IMR-90 (cell line): Measurements from ENCODE around the gene MID1. TPM values are rescaled to one million over a fixed set of nuclear protein-coding genes. Genes with fewer than 3 reads are reported as not detected.

Source experiments
- ATAC-seq: fragments of 200-7000 bp; cut with Tn5 transposase; 2 replicates; pipeline ENCODE4 v1.9.1; 2020; ENCODE audit warnings: low read depth, mild to moderate bottlenecking, moderate library complexity
- BruUV-seq: library from RNA; stranded (reverse); fragments of 400-500 nt; replicated peaks from 2 replicates; lab custom pipeline; 2021; lab: Mats Ljungman, UMichigan
- CTCF ChIA-PET: fragments of 300-600 bp; formaldehyde crosslinking; extraction: SDS; loops from one replicate; lab custom pipeline; 2021; ENCODE audit warnings: antibody characterized with exemption; lab: Yijun Ruan, JAX
- POLR2A ChIA-PET: fragments of 300-600 bp; sonication (Branson Sonifier 250); formaldehyde crosslinking; loops from one replicate; lab custom pipeline; 2022; ENCODE audit warnings: antibody characterized with exemption; ENCODE audit not compliant: unreplicated experiment; lab: Charles Lee
- DNase-seq: peaks from one replicate; pipeline ENCODE4 v3.0.0; 2013
- H2AFZ ChIP-seq: replicated peaks from 2 replicates; pipeline ENCODE3; 2013; ENCODE audit warnings: low read length, mild to moderate bottlenecking; ENCODE audit not compliant: poor library complexity
- H2AK5ac ChIP-seq: 2 replicates; pipeline ENCODE4 v1.6.1; 2013; ENCODE audit warnings: low read depth, low read length, inconsistent platforms
- H2AK9ac ChIP-seq: replicated peaks from 2 replicates; pipeline ENCODE3; 2013; ENCODE audit warnings: mild to moderate bottlenecking, low read depth, low read length, moderate library complexity; ENCODE audit not compliant: poor library complexity
- H2BK120ac ChIP-seq: 2 replicates; pipeline ENCODE4 v1.6.1; 2013; ENCODE audit warnings: low read depth, low read length, inconsistent platforms
- H2BK15ac ChIP-seq: 3 replicates; pipeline ENCODE4 v1.6.1; 2013; ENCODE audit warnings: low read depth, low read length, inconsistent platforms
- H2BK20ac ChIP-seq: 2 replicates; pipeline ENCODE4 v1.6.1; 2013; ENCODE audit warnings: low read depth, mild to moderate bottlenecking, inconsistent platforms, low read length, moderate library complexity
- H2BK5ac ChIP-seq: 2 replicates; pipeline ENCODE4 v1.6.1; 2013; ENCODE audit warnings: mild to moderate bottlenecking, low read depth, low read length, inconsistent platforms; ENCODE audit not compliant: poor library complexity, severe bottlenecking
- H3K14ac ChIP-seq: replicated peaks from 2 replicates; pipeline ENCODE4 v1.6.1; 2013; ENCODE audit warnings: low read depth, low read length, inconsistent platforms
- H3K18ac ChIP-seq: 2 replicates; pipeline ENCODE4 v1.6.1; 2013; ENCODE audit warnings: low read depth, low read length, control low read depth
- H3K23ac ChIP-seq: 2 replicates; pipeline ENCODE4 v1.6.1; 2013; ENCODE audit warnings: low read depth, low read length, inconsistent platforms
- H3K27ac ChIP-seq: 2 replicates; pipeline ENCODE4 v1.5.1; 2013; ENCODE audit warnings: mild to moderate bottlenecking, control low read depth, low read length; ENCODE audit not compliant: insufficient read depth
- H3K27me3 ChIP-seq: 2 replicates; pipeline ENCODE4 v1.6.1; 2013; ENCODE audit warnings: low read length; ENCODE audit not compliant: control insufficient read depth, insufficient read depth
- H3K36me3 ChIP-seq: 2 replicates; pipeline ENCODE4 v1.6.1; 2013; ENCODE audit warnings: low read length, mixed read lengths; ENCODE audit not compliant: control insufficient read depth, insufficient read depth
- H3K4ac ChIP-seq: 2 replicates; pipeline ENCODE4 v1.6.1; 2013; ENCODE audit warnings: low read depth, low read length, inconsistent platforms
- H3K4me1 ChIP-seq: 2 replicates; pipeline ENCODE4 v1.6.1; 2013; ENCODE audit warnings: low read length, mixed read lengths; ENCODE audit not compliant: control insufficient read depth, insufficient read depth
- H3K4me2 ChIP-seq: 2 replicates; pipeline ENCODE4 v1.6.1; 2013; ENCODE audit warnings: low read depth, mild to moderate bottlenecking, control low read depth, low read length, moderate library complexity
- H3K4me3 ChIP-seq: 2 replicates; pipeline ENCODE4 v1.5.1; 2013; ENCODE audit warnings: low read depth, mild to moderate bottlenecking, control low read depth, low read length, moderate library complexity; ENCODE audit not compliant: insufficient read depth
- H3K56ac ChIP-seq: 2 replicates; pipeline ENCODE4 v1.6.1; 2013; ENCODE audit warnings: low read length, inconsistent platforms; ENCODE audit not compliant: insufficient read depth; ENCODE audit errors: extremely low read depth
- H3K79me1 ChIP-seq, 2 experiments: 2 replicates each; pipeline ENCODE4 v1.6.1; 2013; ENCODE audit warnings: low read length in 2 of 2, inconsistent platforms in 1 of 2, low read depth in 1 of 2
- H3K9ac ChIP-seq: 2 replicates; pipeline ENCODE4 v1.6.1; 2013; ENCODE audit warnings: low read depth, low read length, control low read depth
- H3K9me1 ChIP-seq: 2 replicates; pipeline ENCODE4 v1.6.1; 2013; ENCODE audit warnings: low read length, inconsistent platforms; ENCODE audit not compliant: insufficient read depth
- H3K9me3 ChIP-seq: 2 replicates; pipeline ENCODE4 v1.6.1; 2013; ENCODE audit warnings: low read length; ENCODE audit not compliant: control insufficient read depth, insufficient read depth
- H4K20me1 ChIP-seq: 2 replicates; pipeline ENCODE4 v1.6.1; 2013; ENCODE audit warnings: low read length, inconsistent platforms; ENCODE audit not compliant: insufficient read depth
- H4K5ac ChIP-seq: 2 replicates; pipeline ENCODE4 v1.6.1; 2013; ENCODE audit warnings: mild to moderate bottlenecking, low read depth, low read length, control low read depth
- H4K8ac ChIP-seq, 2 experiments: 2 replicates each; pipeline ENCODE4 v1.6.1; 2013; ENCODE audit warnings: low read depth in 2 of 2, low read length in 2 of 2, control low read depth in 1 of 2, inconsistent platforms in 1 of 2
- H4K91ac ChIP-seq: 2 replicates; pipeline ENCODE4 v1.6.1; 2013; ENCODE audit warnings: low read depth, low read length, inconsistent platforms; ENCODE audit not compliant: insufficient read depth
- CEBPB ChIP-seq: IDR thresholded peaks from 2 replicates; pipeline ENCODE4 v1.6.1; 2012; ENCODE audit warnings: low read depth, low read length, improper control_type of control experiment
- RAD21 ChIP-seq: IDR thresholded peaks from 2 replicates; pipeline ENCODE4 v1.6.1; 2012; ENCODE audit warnings: low read length, improper control_type of control experiment
- SMC3 ChIP-seq: fragments of 150-350 bp; IDR thresholded peaks from 2 replicates; pipeline ENCODE4 v1.6.1; 2016; ENCODE audit warnings: low read depth, mild to moderate bottlenecking, antibody characterized with exemption, low read length, moderate library complexity
- WGBS, 2 experiments: methylation state at CpG; one replicate each; pipeline versions ENCODE4 v1.1.5 to v1.1.7; 2013; ENCODE audit warnings: missing lambda C conversion rate in 2 of 2; ENCODE audit not compliant: insufficient read length in 1 of 2; ENCODE audit errors: extremely low coverage in 2 of 2; 5-methylcytosine and 5-hydroxymethylcytosine counted together
- dilution Hi-C: fragments of 300-500 bp; cut with HindIII; formaldehyde crosslinking; loops from one replicate; pipeline ENCODE4 v1.14.3; 2018; ENCODE audit warnings: low sequenced_read_pairs; ENCODE audit not compliant: unreplicated experiment
- in situ Hi-C: fragments of 300-500 bp; cut with MboI; formaldehyde crosslinking; loops from 3 replicates; pipeline ENCODE4 v1.14.3; 2019; ENCODE audit warnings: low sequenced_read_pairs, inconsistent platforms, mixed read lengths
- intact Hi-C: fragments of 100-400 bp; cut with micrococcal nuclease; formaldehyde crosslinking; loops from 2 replicates; pipeline ENCODE4 v1.10.0; 2022
- polyA plus RNA-seq, 3 experiments: library from polyadenylated mRNA; depleted of rRNA; stranded (reverse); fragments of >200 nt; gene quantifications; 2 replicates each; pipeline ENCODE4 v1.2.3, GENCODE V29; 2012; ENCODE audit warnings: low replicate concordance in 1 of 3
- total RNA-seq: library from RNA; depleted of rRNA; stranded (reverse); fragments of >200 nt; gene quantifications from 2 replicates; pipeline ENCODE4 v1.2.3, GENCODE V29; 2012

MID1 gene
- total and polyA plus RNA-seq, 2 of the 4 experiments (the other 2 are of a cell fraction): 37.2 to 106 TPM

DNA sequence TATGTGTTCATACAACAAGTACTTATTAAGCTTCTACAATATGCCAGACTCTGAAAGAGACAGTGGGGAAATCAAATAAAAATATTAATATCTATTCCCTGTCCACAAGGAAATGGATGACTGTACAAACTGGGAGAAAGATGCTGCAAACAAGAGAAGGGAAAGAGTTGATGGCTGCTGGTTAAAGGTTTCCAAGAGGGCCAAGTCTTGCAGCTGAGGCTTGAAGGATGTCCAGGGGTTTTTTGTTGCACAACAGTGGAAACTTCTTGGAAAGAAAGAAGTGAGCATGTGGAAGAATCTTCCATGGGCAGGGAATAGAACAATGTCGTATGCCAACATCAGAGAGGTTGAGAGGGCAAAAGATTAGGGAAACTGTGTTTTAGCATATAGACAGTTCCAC lies 95.8 kb downstream of the MID1 start:
- no peak overlapping the region for H3K18ac ChIP-seq
- BruUV-seq: no TSS peak
- H3K9ac ChIP-seq: no peak overlapping the region
- DNase-seq (no peak), ATAC-seq (no peak)
- no peak overlapping the region for H3K4ac ChIP-seq
- H4K91ac ChIP-seq: no peak overlapping the region
- H4K20me1 ChIP-seq: no peaks in the 10 kb centered on the region
- no peak overlapping the region for H2BK20ac ChIP-seq
- H3K14ac ChIP-seq: no peak overlapping the region
- H3K4me2 ChIP-seq: no peak overlapping the region
- H3K23ac ChIP-seq: no peak overlapping the region
- H3K27ac ChIP-seq: no peak overlapping the region
- no peak overlapping the region for H3K56ac ChIP-seq
- no peak overlapping the region for H2AK5ac ChIP-seq
- H2AK9ac ChIP-seq: no peak overlapping the region
- dilution Hi-C loops (no loop called here), intact Hi-C loops (no loop called here), in situ Hi-C loops (no loop called here)
- peaks cover 2 to 13% of the 10 kb centered on the region in 2 experiments; a peak in 2 of 4 replicates for H3K79me1 ChIP-seq
- H3K36me3 ChIP-seq: no peaks in the 10 kb centered on the region
- H3K27me3 ChIP-seq: no peaks in the 10 kb centered on the region
- TF ChIP-seq CEBPB (0 out of 2 replicates have a peak, but pooled peaks have one; percentile 25), RAD21 (no peak), SMC3 (no peak)
- no peak overlapping the region for H2BK5ac ChIP-seq
- H4K8ac ChIP-seq: no peak overlapping the region
- WGBS, 2 experiments: 50% methylated on average over 1 of the region's 1 CpG; no CpG with 5 or more reads in 1 of the 2 experiments
- H3K9me3 ChIP-seq: no peaks in the 10 kb centered on the region
- H2BK120ac ChIP-seq: no peak overlapping the region
- H3K4me3 ChIP-seq: no peak overlapping the region
- ChIA-PET CTCF (no interaction called here), POLR2A (no interaction called here)
- peaks cover 3% of the 10 kb centered on the region; the same call in 1 of the 2 replicates for H3K9me1 ChIP-seq
- no peak overlapping the region for H2BK15ac ChIP-seq
- H2AFZ ChIP-seq: no peak overlapping the region
- H4K5ac ChIP-seq: no peak overlapping the region
- H3K4me1 ChIP-seq: peaks cover 7% of the 10 kb centered on the region
